Suprapubic skin (tissue), 4 donors: ENCODE measurements around the gene SLC25A13. TPM values are rescaled to one million over a fixed set of nuclear protein-coding genes. Genes with fewer than 3 reads are reported as not detected.

Experiments used
- DNase-seq, 2 donors: peaks; one replicate each; pipeline ENCODE4 v3.0.0-alpha.2; 2019; ENCODE audit warnings: low spot score in 2 of 2
- H3K27ac ChIP-seq: fragments of 200-600 bp; sonication (generic); one replicate; pipeline ENCODE4 v1.5.1; 2019
- H3K27me3 ChIP-seq: fragments of 200-600 bp; sonication (generic); one replicate; pipeline ENCODE4 v1.5.1; 2019
- H3K36me3 ChIP-seq: fragments of 200-600 bp; sonication (generic); one replicate; pipeline ENCODE4 v1.5.1; 2019
- H3K4me1 ChIP-seq: fragments of 200-600 bp; sonication (generic); one replicate; pipeline ENCODE4 v1.5.1; 2019
- H3K4me3 ChIP-seq: fragments of 200-600 bp; sonication (generic); one replicate; pipeline ENCODE4 v1.5.1; 2019; ENCODE audit warnings: mild to moderate bottlenecking
- H3K9me3 ChIP-seq: fragments of 200-600 bp; sonication (generic); one replicate; pipeline ENCODE4 v1.5.1; 2019
- CTCF ChIP-seq, 2 donors: fragments of 200-600 bp in 1 of 2; fragments of 450-650 bp in 1 of 2; sonication (generic) in 1 of 2; IDR thresholded peaks; one replicate each; pipeline ENCODE4 v1.5.1; 2016 to 2019; ENCODE audit warnings: antibody characterized with exemption in 2 of 2, mild to moderate bottlenecking in 1 of 2, moderate library complexity in 1 of 2
- EP300 ChIP-seq: sonication (generic); formaldehyde crosslinking; IDR thresholded peaks from one replicate; pipeline ENCODE4 v1.6.1; 2017; ENCODE audit warnings: antibody characterized with exemption
- POLR2A ChIP-seq, 2 donors: fragments of 450-650 bp; IDR thresholded peaks; one replicate each; pipeline ENCODE4 v1.6.1; 2017; ENCODE audit warnings: antibody characterized with exemption in 2 of 2, mild to moderate bottlenecking in 2 of 2, moderate library complexity in 2 of 2
- POLR2AphosphoS5 ChIP-seq, 3 donors: sonication (generic); formaldehyde crosslinking; IDR thresholded peaks; one replicate each; pipeline ENCODE4 v1.6.1; 2017; ENCODE audit warnings: antibody characterized with exemption in 3 of 3
- WGBS: methylation state at CpG from one replicate; pipeline ENCODE4 v1.1.5; 2018; 5-methylcytosine and 5-hydroxymethylcytosine counted together
- total RNA-seq, 4 donors: library from RNA; depleted of rRNA; stranded (reverse); fragments of >200 nt; gene quantifications; one replicate each; pipeline ENCODE4 v1.1.0, GENCODE V29; 2016

The SLC25A13 gene
- total RNA-seq, 4 donors from 2014 or later = 35.6 to 55.8 (median 42.5) TPM

GRCh38 chr7:96097835-96098234 is 224.1 kb downstream of the SLC25A13 start:
- 65% methylated on average over 2 of the region's 2 CpGs for WGBS
- Histone ChIP-seq H3K9me3 (peaks cover 7% of the 10 kb centered on the region), H3K36me3 (no peaks in the 10 kb centered on the region), H3K27ac (no peak overlapping the region), H3K27me3 (no peaks in the 10 kb centered on the region), H3K4me3 (no peak overlapping the region), H3K4me1 (no peaks in the 10 kb centered on the region)
- no peak for DNase-seq
- TF ChIP-seq EP300 (no peak), POLR2A (IDR thresholded peaks at IDR 0.05) (no peak), POLR2AphosphoS5 (IDR thresholded peaks at IDR 0.05) (no peak), CTCF (IDR thresholded peaks at IDR 0.05) (no peak)

GRCh38 chr7:96093435-96093834 is 228.5 kb downstream of the SLC25A13 start:
- H3K36me3 ChIP-seq = no peaks in the 10 kb centered on the region
- WGBS = 12% methylated on average over 1 of the region's 1 CpG
- no peaks in the 10 kb centered on the region for H3K4me1 ChIP-seq
- TF ChIP-seq POLR2A (IDR thresholded peaks at IDR 0.05) (no peak), EP300 (no peak), CTCF (IDR thresholded peaks at IDR 0.05) (no peak), POLR2AphosphoS5 (IDR thresholded peaks at IDR 0.05) (no peak)
- H3K4me3 ChIP-seq = no peak overlapping the region
- no peak overlapping the region for H3K27ac ChIP-seq
- no peaks in the 10 kb centered on the region for H3K27me3 ChIP-seq
- no peaks in the 10 kb centered on the region for H3K9me3 ChIP-seq
- DNase-seq = no peak

GRCh38 chr7:96090756-96091155 is 231.1 kb downstream of the SLC25A13 start:
- 85% methylated on average over 6 of the region's 6 CpGs for WGBS

GRCh38 chr7:96089511-96089910 is 232.4 kb downstream of the SLC25A13 start:
- Histone ChIP-seq H3K27me3 (no peaks in the 10 kb centered on the region), H3K4me1 (no peaks in the 10 kb centered on the region), H3K9me3 (no peaks in the 10 kb centered on the region), H3K36me3 (no peaks in the 10 kb centered on the region), H3K4me3 (no peak overlapping the region), H3K27ac (no peak overlapping the region)
- no peak for DNase-seq
- TF ChIP-seq EP300 (no peak), POLR2AphosphoS5 (IDR thresholded peaks at IDR 0.05) (no peak), POLR2A (IDR thresholded peaks at IDR 0.05) (no peak), CTCF (IDR thresholded peaks at IDR 0.05) (no peak)
- WGBS = 73% methylated on average over 3 of the region's 3 CpGs

More at GRCh38 chr7:96090756-96091155, 231.1 kb downstream of the SLC25A13 start:
- Histone ChIP-seq H3K4me3 (no peak overlapping the region), H3K27ac (no peak overlapping the region), H3K9me3 (no peaks in the 10 kb centered on the region), H3K27me3 (no peaks in the 10 kb centered on the region), H3K36me3 (no peaks in the 10 kb centered on the region), H3K4me1 (no peaks in the 10 kb centered on the region)
- no peak for TF ChIP-seq CTCF (IDR thresholded peaks at IDR 0.05)
- TF ChIP-seq EP300 = no peak
- TF ChIP-seq POLR2AphosphoS5 (IDR thresholded peaks at IDR 0.05) = no peak
- TF ChIP-seq POLR2A (IDR thresholded peaks at IDR 0.05) = no peak
- no peak for DNase-seq

GRCh38 chr7:96088579-96088978 is 233.3 kb downstream of the SLC25A13 start:
- no peaks in the 10 kb centered on the region for H3K36me3 ChIP-seq
- DNase-seq = no peak
- no peaks in the 10 kb centered on the region for H3K4me1 ChIP-seq
- H3K4me3 ChIP-seq = no peak overlapping the region
- no peaks in the 10 kb centered on the region for H3K9me3 ChIP-seq
- 78% methylated on average over 5 of the region's 5 CpGs for WGBS
- H3K27ac ChIP-seq = no peak overlapping the region
- no peaks in the 10 kb centered on the region for H3K27me3 ChIP-seq
- TF ChIP-seq CTCF (IDR thresholded peaks at IDR 0.05) = no peak
- no peak for TF ChIP-seq POLR2AphosphoS5 (IDR thresholded peaks at IDR 0.05)
- TF ChIP-seq EP300 = no peak
- no peak for TF ChIP-seq POLR2A (IDR thresholded peaks at IDR 0.05)
